Left ventricle myocardium inferior (tissue), 1 donor: ENCODE data around the gene SPSB4. TPM values are rescaled to one million over a fixed set of nuclear protein-coding genes. Genes with fewer than 3 reads are reported as not detected.
"Not testable (repeated sequence)": the region's sequence is repeated elsewhere in the genome, so short reads cannot be mapped to it uniquely, and the experiment has no call there.

ENCODE experiments used
- DNase-seq: peaks from one replicate; pipeline ENCODE4 v3.0.0-alpha.2; 2020
- H3K27ac ChIP-seq: fragments of 200-600 bp; replicated peaks from 2 replicates; pipeline ENCODE4 v1.8.0; 2021
- H3K27me3 ChIP-seq: fragments of 200-600 bp; 2 replicates; pipeline ENCODE4 v1.8.0; 2021; ENCODE audit warnings: low read depth
- H3K36me3 ChIP-seq: fragments of 200-600 bp; 2 replicates; pipeline ENCODE4 v1.8.0; 2021
- H3K4me1 ChIP-seq: fragments of 200-600 bp; 2 replicates; pipeline ENCODE4 v1.8.0; 2021
- H3K4me3 ChIP-seq: fragments of 200-600 bp; 2 replicates; pipeline ENCODE4 v1.8.0; 2021; ENCODE audit warnings: mild to moderate bottlenecking, moderate library complexity
- H3K9me3 ChIP-seq: fragments of 200-600 bp; replicated peaks from 2 replicates; pipeline ENCODE4 v1.8.0; 2021
- CTCF ChIP-seq: fragments of 200-600 bp; IDR thresholded peaks from 2 replicates; pipeline ENCODE4 v1.8.0; 2021; ENCODE audit warnings: antibody characterized with exemption, mild to moderate bottlenecking, borderline replicate concordance
- intact Hi-C: fragments of 100-400 bp; cut with micrococcal nuclease; formaldehyde crosslinking; loops from one replicate; pipeline ENCODE4 v1.11.0; 2022
- total RNA-seq: library from RNA; stranded (reverse); fragmentation: NEBNext Ultra II Directional; extraction: Animal tissue kit (Norgen Biotek cat#: 25700); gene quantifications from one replicate; pipeline ENCODE4 v1.2.1, GENCODE V29; 2021
- donor health status: DM: no; HTN: yes; CAD: no; lungs with severe emphysema.

The SPSB4 gene
- total RNA-seq, 1 donor from 2014 or later = 11.2 TPM

- no peaks in the 10 kb centered on the region for H3K36me3 ChIP-seq
- peak overlapping the region; percentile 66 for H3K27ac ChIP-seq
- H3K4me3 ChIP-seq = no peak overlapping the region
- peaks cover 19% of the 10 kb centered on the region for H3K4me1 ChIP-seq
- no peak for TF ChIP-seq CTCF
- DNase-seq = no peak
- no peaks in the 10 kb centered on the region for H3K27me3 ChIP-seq
- intact Hi-C loops = no loop called here
- H3K9me3 ChIP-seq = peaks cover 16% of the 10 kb centered on the region
Measured at GRCh38 chr3:141115789-141116541, 64.8 kb downstream of the SPSB4 start.

- Histone ChIP-seq H3K4me1 (peaks cover 19% of the 10 kb centered on the region), H3K9me3 (peaks cover 16% of the 10 kb centered on the region), H3K36me3 (no peaks in the 10 kb centered on the region), H3K27me3 (no peaks in the 10 kb centered on the region), H3K27ac (peak overlapping the region; percentile 66), H3K4me3 (no peak overlapping the region)
- DNase-seq = no peak
- intact Hi-C loops = no loop called here
- TF ChIP-seq CTCF = no peak
Measured at GRCh38 chr3:141116721-141117120, 65.6 kb downstream of the SPSB4 start.

DNA sequence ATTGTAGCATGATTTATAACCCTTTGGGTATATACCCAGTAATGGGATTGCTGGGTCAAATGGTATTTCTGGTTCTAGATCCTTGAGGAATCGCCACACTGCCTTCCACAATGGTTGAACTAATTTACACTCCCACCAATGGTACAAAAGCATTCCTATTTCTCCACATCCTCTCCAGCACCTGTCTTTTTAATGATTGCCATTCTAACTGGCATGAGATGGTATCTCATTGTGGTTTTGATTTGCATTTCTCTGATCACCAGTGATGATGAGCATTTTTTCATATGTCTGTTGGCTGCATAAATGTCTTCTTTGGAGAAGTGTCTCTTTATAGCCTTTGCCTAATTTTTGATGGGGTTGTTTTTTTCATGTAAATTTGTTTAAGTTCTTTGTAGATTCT lies 66.8 kb downstream of the SPSB4 start:
- H3K27me3 ChIP-seq, H3K4me3 ChIP-seq, H3K36me3 ChIP-seq, H3K27ac ChIP-seq, DNase-seq, intact Hi-C loops: not testable (repeated sequence)
- Histone ChIP-seq H3K4me1 (peaks cover 19% of the 10 kb centered on the region), H3K9me3 (peaks cover 16% of the 10 kb centered on the region)

GRCh38 chr3:141122455-141123030 lies 71.4 kb downstream of the SPSB4 start:
- TF ChIP-seq CTCF = no peak
- DNase-seq = no peak
- H3K27ac ChIP-seq = no peak overlapping the region
- peaks cover 16% of the 10 kb centered on the region for H3K9me3 ChIP-seq
- intact Hi-C loops = no loop called here
- no peak overlapping the region for H3K4me3 ChIP-seq
- H3K36me3 ChIP-seq = no peaks in the 10 kb centered on the region
- peaks cover 18% of the 10 kb centered on the region for H3K4me1 ChIP-seq
- no peaks in the 10 kb centered on the region for H3K27me3 ChIP-seq

- TF ChIP-seq CTCF = peak; percentile 12
- Histone ChIP-seq H3K9me3 (peaks cover 12% of the 10 kb centered on the region), H3K27me3 (no peaks in the 10 kb centered on the region), H3K27ac (peak overlapping the region; percentile 61), H3K36me3 (no peaks in the 10 kb centered on the region), H3K4me1 (peaks cover 23% of the 10 kb centered on the region), H3K4me3 (no peak overlapping the region)
- intact Hi-C loops = no loop called here
- peak; percentile 57 for DNase-seq
Measured at GRCh38 chr3:141123677-141124410, 72.7 kb downstream of the SPSB4 start.
